Measurements from ENCODE around the gene DTWD2.

GRCh38 chr5:118862596-118862995, 125.8 kb downstream of the DTWD2 start:
- TF ChIP-seq CTCF (IDR thresholded peaks at IDR 0.05) (no peak), POLR2A (IDR thresholded peaks at IDR 0.05) (no peak)
